Liver (tissue), 9 donors: ENCODE data around the gene CD300H. TPM values are rescaled to one million over a fixed set of nuclear protein-coding genes. Genes with fewer than 3 reads are reported as not detected.

Source experiments
- DNase-seq: peaks from one replicate; pipeline ENCODE4 v3.0.0-alpha.2; 2017; ENCODE audit warnings: low spot score
- H3K27ac ChIP-seq, 2 donors: one replicate each; pipeline ENCODE4 v1.7.0; 2013; ENCODE audit warnings: inconsistent platforms in 2 of 2, low read length in 2 of 2, control low read depth in 1 of 2, low read depth in 1 of 2, mild to moderate bottlenecking in 1 of 2
- H3K27me3 ChIP-seq, 4 donors: one replicate each; pipeline versions ENCODE4 v1.6.1 to v1.7.0; 2013; ENCODE audit warnings: low read length in 3 of 4, inconsistent platforms in 1 of 4, mild to moderate bottlenecking in 1 of 4, moderate library complexity in 1 of 4; ENCODE audit not compliant: control insufficient read depth in 4 of 4, insufficient read depth in 4 of 4
- H3K36me3 ChIP-seq, 4 donors: one replicate each; pipeline versions ENCODE4 v1.6.1 to v1.7.0; 2013; ENCODE audit warnings: low read length in 3 of 4, mild to moderate bottlenecking in 3 of 4, low read depth in 1 of 4, moderate library complexity in 1 of 4; ENCODE audit not compliant: control insufficient read depth in 4 of 4, insufficient read depth in 3 of 4
- H3K4me1 ChIP-seq, 4 donors: one replicate each; pipeline versions ENCODE4 v1.6.1 to v1.7.0; 2013; ENCODE audit warnings: low read length in 3 of 4, mild to moderate bottlenecking in 3 of 4, moderate library complexity in 1 of 4; ENCODE audit not compliant: control insufficient read depth in 4 of 4, insufficient read depth in 4 of 4
- H3K4me3 ChIP-seq, 3 donors: one replicate each; pipeline versions ENCODE4 v1.6.1 to v1.7.0; 2013; ENCODE audit warnings: low read length in 3 of 3, control low read depth in 1 of 3, low read depth in 1 of 3, mild to moderate bottlenecking in 1 of 3
- H3K9ac ChIP-seq, 2 donors: one replicate each; pipeline ENCODE4 v1.7.0; 2013; ENCODE audit warnings: low read length in 2 of 2, mild to moderate bottlenecking in 2 of 2, moderate library complexity in 2 of 2, control low read depth in 1 of 2, low read depth in 1 of 2
- H3K9me3 ChIP-seq, 4 donors: one replicate each; pipeline versions ENCODE4 v1.6.1 to v1.7.0; 2013; ENCODE audit warnings: low read length in 3 of 4; ENCODE audit not compliant: control insufficient read depth in 4 of 4
- ATF3 ChIP-seq: IDR thresholded peaks from 2 replicates; pipeline ENCODE4 v1.6.1; 2016; ENCODE audit warnings: antibody characterized with exemption
- CTCF ChIP-seq: fragments of 150-350 bp; IDR thresholded peaks from 2 replicates; pipeline ENCODE4 v1.5.1; 2017; ENCODE audit warnings: improper control_type of control experiment, low read depth, low read length; ENCODE audit not compliant: missing input control
- EGR1 ChIP-seq, 2 donors: IDR thresholded peaks; 2 replicates each; pipeline ENCODE4 v1.6.1; 2016 to 2018; ENCODE audit warnings: antibody characterized with exemption in 2 of 2, low read depth in 2 of 2
- FOXA1 ChIP-seq: IDR thresholded peaks from 2 replicates; pipeline ENCODE4 v1.6.1; 2016; ENCODE audit warnings: antibody characterized with exemption
- FOXA2 ChIP-seq: IDR thresholded peaks from 2 replicates; pipeline ENCODE4 v1.6.1; 2016; ENCODE audit warnings: antibody characterized with exemption
- GABPA ChIP-seq, 2 donors: IDR thresholded peaks in 1 of 2; conservative IDR thresholded peaks in 1 of 2; 2 replicates each; pipeline ENCODE4 v1.6.1; 2016; ENCODE audit warnings: antibody characterized with exemption in 2 of 2, mild to moderate bottlenecking in 1 of 2, moderate library complexity in 1 of 2
- HNF4A ChIP-seq, 2 donors: conservative IDR thresholded peaks; 2 replicates each; pipeline ENCODE4 v1.6.1; 2016; ENCODE audit warnings: antibody characterized with exemption in 2 of 2, mild to moderate bottlenecking in 2 of 2
- HNF4G ChIP-seq: IDR thresholded peaks from 2 replicates; pipeline ENCODE4 v1.6.1; 2016; ENCODE audit warnings: antibody characterized with exemption
- JUND ChIP-seq, 2 donors: IDR thresholded peaks; 2 replicates each; pipeline ENCODE4 v1.6.1; 2016; ENCODE audit warnings: antibody characterized with exemption in 2 of 2
- MAX ChIP-seq: IDR thresholded peaks from 2 replicates; pipeline ENCODE4 v1.6.1; 2016; ENCODE audit warnings: antibody characterized with exemption
- NR2F2 ChIP-seq: IDR thresholded peaks from 2 replicates; pipeline ENCODE4 v1.6.1; 2016; ENCODE audit warnings: antibody characterized with exemption
- RAD21 ChIP-seq, 2 donors: IDR thresholded peaks; 2 replicates each; pipeline ENCODE4 v1.6.1; 2016; ENCODE audit warnings: antibody characterized with exemption in 2 of 2, mild to moderate bottlenecking in 2 of 2
- REST ChIP-seq: IDR thresholded peaks from 2 replicates; pipeline ENCODE4 v1.6.1; 2016; ENCODE audit warnings: antibody characterized with exemption, mild to moderate bottlenecking
- RXRA ChIP-seq, 2 donors: IDR thresholded peaks; 2 replicates each; pipeline ENCODE4 v1.6.1; 2017 to 2018; ENCODE audit warnings: antibody characterized with exemption in 2 of 2, mild to moderate bottlenecking in 1 of 2
- SP1 ChIP-seq: IDR thresholded peaks from 2 replicates; pipeline ENCODE4 v1.6.1; 2018; ENCODE audit warnings: antibody characterized with exemption, mild to moderate bottlenecking
- TAF1 ChIP-seq: conservative IDR thresholded peaks from 2 replicates; pipeline ENCODE4 v1.6.1; 2016; ENCODE audit warnings: antibody characterized with exemption, mild to moderate bottlenecking
- YY1 ChIP-seq: IDR thresholded peaks from 2 replicates; pipeline ENCODE4 v1.6.1; 2016; ENCODE audit warnings: antibody characterized with exemption, mild to moderate bottlenecking
- ZBTB33 ChIP-seq: IDR thresholded peaks from 2 replicates; pipeline ENCODE4 v1.6.1; 2016; ENCODE audit warnings: antibody characterized with exemption
- WGBS: extraction: QIAGEN DNeasy Blood & Tissue Kit; methylation state at CpG from one replicate; pipeline ENCODE4 v1.1.7; 2013; 5-methylcytosine and 5-hydroxymethylcytosine counted together
- polyA plus RNA-seq, 2 donors: library from polyadenylated mRNA; stranded (reverse) in 1 of 2; unstranded in 1 of 2; fragments of 200-250 nt in 1 of 2; fragments of >200 nt in 1 of 2; fragmentation: Nextera tagmentation in 1 of 2; extraction: Ambion mirVana in 1 of 2; gene quantifications; one replicate each; pipeline versions ENCODE4 v1.2.1 to v1.2.3, GENCODE V29; 2013 to 2015
- total RNA-seq, 2 donors: library from RNA; depleted of rRNA; stranded (reverse); fragments of >200 nt; gene quantifications; one replicate each; pipeline ENCODE4 v1.2.3, GENCODE V29; 2014
- donor health status: healthy.
- donor health status: healthy.
- donor health status: healthy.
- donor health status: healthy.
- donor health status: healthy.

The CD300H gene
- total and polyA plus RNA-seq, 4 donors: 0.47 TPM; not detected in 3

- H3K9ac ChIP-seq: no peak overlapping the region
- H3K4me3 ChIP-seq: no peak overlapping the region
- no peak for DNase-seq
- H3K4me1 ChIP-seq: no peaks in the 10 kb centered on the region
- no peak overlapping the region for H3K27ac ChIP-seq
- H3K9me3 ChIP-seq: no peaks in the 10 kb centered on the region
- TF ChIP-seq HNF4G: no peak
- no peak for TF ChIP-seq TAF1
- no peak for TF ChIP-seq YY1
- TF ChIP-seq SP1: no peak
- no peak for TF ChIP-seq RXRA (IDR thresholded peaks at IDR 0.05)
- TF ChIP-seq REST: no peak
- no peak for TF ChIP-seq CTCF
- no peak for TF ChIP-seq HNF4A (conservative IDR thresholded peaks at IDR 0.05)
- no peak for TF ChIP-seq ATF3
- TF ChIP-seq JUND (IDR thresholded peaks at IDR 0.05): no peak
- no peak for TF ChIP-seq MAX
- TF ChIP-seq EGR1 (IDR thresholded peaks at IDR 0.05; ENCODE audit: low read depth in 2 of 2): no peak
- TF ChIP-seq ZBTB33: no peak
- no peak for TF ChIP-seq FOXA1
- no peak for TF ChIP-seq NR2F2
- TF ChIP-seq RAD21 (IDR thresholded peaks at IDR 0.05): no peak
- no peak for TF ChIP-seq GABPA (IDR thresholded peaks at IDR 0.05 in 1 of 2, conservative IDR thresholded peaks at IDR 0.05 in 1 of 2)
- TF ChIP-seq FOXA2: no peak
- peaks cover 0 to 8% (median under 1%) of the 10 kb centered on the region in 4 donors for H3K27me3 ChIP-seq
- H3K36me3 ChIP-seq: no peaks in the 10 kb centered on the region
- 57% methylated on average over 10 of the region's 10 CpGs for WGBS
Observed at GRCh38 chr17:74604761-74605160, 37.5 kb upstream of the CD300H start.
